HEK293T (cell line): ENCODE results near the gene CFDP1.

Experiments used
- BHLHE40 ChIP-seq: fragments of 450-650 bp; IDR thresholded peaks from 2 replicates; pipeline ENCODE4 v1.6.1; 2016; ENCODE audit warnings: mild to moderate bottlenecking, moderate library complexity, borderline replicate concordance
- CTBP1 ChIP-seq: fragments of 450-650 bp; IDR thresholded peaks from 2 replicates; pipeline ENCODE4 v1.6.1; 2016; ENCODE audit warnings: borderline replicate concordance
- FOXA1 ChIP-seq: fragments of 450-650 bp; IDR thresholded peaks from 2 replicates; pipeline ENCODE4 v1.6.1; 2016; ENCODE audit warnings: mild to moderate bottlenecking
- FOXM1 ChIP-seq: fragments of 450-650 bp; IDR thresholded peaks from 2 replicates; pipeline ENCODE4 v1.6.1; 2017; ENCODE audit warnings: mild to moderate bottlenecking, borderline replicate concordance
- LEF1 ChIP-seq: fragments of 450-650 bp; IDR thresholded peaks from 2 replicates; pipeline ENCODE4 v1.6.1; 2017; ENCODE audit warnings: mild to moderate bottlenecking, borderline replicate concordance
- PKNOX1 ChIP-seq: fragments of 450-650 bp; IDR thresholded peaks from 2 replicates; pipeline ENCODE4 v1.6.1; 2016
- SP1 ChIP-seq: fragments of 450-650 bp; IDR thresholded peaks from 2 replicates; pipeline ENCODE4 v1.6.1; 2017
- SUZ12 ChIP-seq: fragments of 450-650 bp; IDR thresholded peaks from 2 replicates; pipeline ENCODE4 v1.6.1; 2016; ENCODE audit warnings: mild to moderate bottlenecking

GRCh38 chr16:75464122-75464918, 31.0 kb upstream of the CFDP1 start, which contains the start of gene TMEM170A:
- TF ChIP-seq FOXM1 (peak; percentile 32; the same call in 1 of the 2 replicates), BHLHE40 (no peak), SP1 (no peak), CTBP1 (no peak), LEF1 (no peak), PKNOX1 (peak; percentile 98), FOXA1 (no peak), SUZ12 (no peak)
